ENCODE measurements around the gene OPCML.

The OPCML gene

DNA sequence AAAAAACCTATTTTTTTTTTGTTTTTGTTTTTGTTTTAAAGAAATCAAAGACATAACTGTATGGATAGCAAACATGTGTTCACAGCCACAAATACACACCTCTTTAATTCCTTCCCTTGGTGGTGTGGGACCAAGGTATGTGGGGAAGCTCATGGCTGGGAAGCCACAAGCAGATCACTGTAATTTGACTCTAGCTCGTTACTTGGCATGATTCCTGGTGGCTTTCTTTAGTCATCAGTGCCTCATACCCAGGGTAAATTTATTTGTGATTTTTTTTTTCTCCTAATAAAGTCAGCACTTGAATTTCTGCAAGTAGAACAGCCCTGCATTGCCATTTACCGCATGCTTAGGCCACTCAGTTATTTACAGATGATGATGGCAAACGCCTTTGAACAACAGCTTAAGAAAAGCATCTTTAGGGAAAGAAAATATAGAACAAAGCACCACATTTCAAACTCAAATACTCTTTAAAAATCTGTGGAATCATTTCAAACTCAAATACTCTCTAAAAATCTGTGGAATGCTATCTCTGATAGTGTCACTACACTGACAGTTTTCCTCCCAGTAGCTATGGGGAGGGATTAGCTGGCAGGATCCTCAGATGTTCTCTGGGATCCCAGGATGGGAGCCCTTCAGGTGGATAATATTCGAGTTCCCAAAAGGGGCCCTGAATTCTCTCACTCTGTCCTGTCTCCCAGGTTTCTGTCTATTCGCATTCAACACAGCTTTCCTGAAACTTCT, 687.2 kb downstream of the OPCML start:
- Mint-ChIP-seq H3K4me3 (no peak overlapping the region), H3K9me3 (no peaks in the 10 kb centered on the region), H3K27me3 (ENCODE audit: low read depth) (no peaks in the 10 kb centered on the region), H3K4me1 (ENCODE audit: low read depth) (no peaks in the 10 kb centered on the region), H3K27ac (no peak overlapping the region), H3K36me3 (ENCODE audit: low read depth) (no peaks in the 10 kb centered on the region)
- no peak for DNase-seq (ENCODE audit: low spot score)

DNA sequence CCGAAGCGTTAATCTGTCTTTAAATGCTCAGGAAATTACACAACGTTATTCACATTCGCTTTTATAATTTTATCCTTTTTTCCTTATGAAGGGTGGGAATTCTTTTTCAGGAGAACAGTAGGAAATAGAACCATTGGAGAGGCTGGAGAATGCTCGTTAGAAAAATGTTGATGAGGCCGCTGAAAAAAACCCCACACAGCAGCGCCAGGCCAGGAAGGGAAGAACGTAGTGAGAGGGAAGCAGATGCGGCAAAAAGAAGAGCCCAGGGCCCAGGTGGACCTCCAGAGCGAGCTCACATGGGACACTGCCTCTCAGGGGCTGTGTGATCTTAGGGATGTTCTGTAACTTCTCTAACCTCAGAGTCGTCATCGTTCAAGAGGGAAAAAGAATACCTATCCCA, 691.6 kb downstream of the OPCML start:
- Mint-ChIP-seq H3K27me3 (ENCODE audit: low read depth) (no peaks in the 10 kb centered on the region), H3K9me3 (peaks cover 4% of the 10 kb centered on the region), H3K27ac (no peak overlapping the region), H3K4me1 (ENCODE audit: low read depth) (no peaks in the 10 kb centered on the region), H3K4me3 (no peak overlapping the region), H3K36me3 (ENCODE audit: low read depth) (no peaks in the 10 kb centered on the region)
- DNase-seq (ENCODE audit: low spot score): no peak

DNA sequence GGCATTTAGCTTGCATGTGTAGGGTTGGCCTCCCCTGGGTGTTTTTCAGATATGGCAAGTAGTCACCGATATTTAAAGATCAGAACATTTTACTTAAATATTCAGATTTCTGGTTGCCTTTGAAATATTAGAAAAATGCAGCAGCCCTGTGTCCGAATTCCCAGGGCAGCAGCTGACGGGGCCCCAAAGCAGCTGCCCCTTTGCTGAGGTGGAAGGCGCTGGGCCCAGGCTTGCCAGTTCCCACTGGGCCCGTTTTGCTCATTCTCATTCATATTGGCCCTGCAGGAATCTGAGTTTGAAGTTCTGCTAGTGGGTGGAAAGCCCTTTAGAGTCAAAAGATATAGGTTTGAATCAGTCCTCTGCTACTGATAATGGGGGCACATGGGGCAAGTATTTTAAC, 692.1 kb downstream of the OPCML start:
- no peaks in the 10 kb centered on the region for H3K36me3 Mint-ChIP-seq (ENCODE audit: low read depth)
- no peak for DNase-seq (ENCODE audit: low spot score)
- no peak overlapping the region for H3K4me3 Mint-ChIP-seq
- H3K4me1 Mint-ChIP-seq (ENCODE audit: low read depth): no peaks in the 10 kb centered on the region
- H3K9me3 Mint-ChIP-seq: peaks cover 4% of the 10 kb centered on the region
- no peak overlapping the region for H3K27ac Mint-ChIP-seq
- H3K27me3 Mint-ChIP-seq (ENCODE audit: low read depth): no peaks in the 10 kb centered on the region

DNA sequence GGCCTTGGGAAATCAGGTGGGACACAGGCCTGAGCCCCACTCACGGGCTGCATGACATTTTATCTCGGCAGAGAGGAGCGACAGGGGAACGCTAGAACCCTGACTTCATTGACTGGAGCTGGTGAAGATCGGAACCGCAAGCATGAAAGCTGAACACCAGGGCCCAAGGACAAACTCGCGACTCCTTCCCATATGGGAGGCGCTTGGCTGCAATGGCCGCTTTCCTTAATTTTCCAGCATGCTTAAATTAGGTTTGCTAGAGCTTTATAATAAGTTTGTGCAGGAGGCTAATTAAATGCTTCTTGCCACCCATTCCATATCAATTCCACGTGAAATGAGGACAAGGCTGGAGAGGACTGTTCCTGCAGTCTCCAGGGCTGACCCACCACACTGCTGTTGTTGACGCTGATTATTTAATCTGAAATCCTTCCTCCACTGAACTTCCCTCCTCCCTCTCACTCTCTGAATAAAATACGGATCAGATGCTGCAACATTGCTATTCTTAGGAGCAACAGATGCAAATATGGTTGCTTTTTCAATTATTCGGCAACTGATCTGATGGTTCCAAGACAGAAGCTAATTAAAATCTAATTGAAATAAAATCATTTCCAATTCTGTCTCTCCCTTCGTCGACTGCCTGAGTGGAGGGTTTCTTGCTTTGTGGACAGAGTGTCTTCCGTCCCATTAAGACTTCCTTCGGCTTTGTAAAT, 692.9 kb downstream of the OPCML start:
- H3K4me3 Mint-ChIP-seq: no peak overlapping the region
- H3K27ac Mint-ChIP-seq: no peak overlapping the region
- H3K36me3 Mint-ChIP-seq (ENCODE audit: low read depth): no peaks in the 10 kb centered on the region
- DNase-seq (ENCODE audit: low spot score): no peak
- H3K4me1 Mint-ChIP-seq (ENCODE audit: low read depth): no peaks in the 10 kb centered on the region
- H3K9me3 Mint-ChIP-seq: peaks cover 7% of the 10 kb centered on the region
- H3K27me3 Mint-ChIP-seq (ENCODE audit: low read depth): no peaks in the 10 kb centered on the region

- Mint-ChIP-seq H3K27ac (no peak overlapping the region), H3K4me3 (no peak overlapping the region), H3K36me3 (ENCODE audit: low read depth) (no peaks in the 10 kb centered on the region), H3K4me1 (ENCODE audit: low read depth) (no peaks in the 10 kb centered on the region), H3K27me3 (ENCODE audit: low read depth) (no peaks in the 10 kb centered on the region), H3K9me3 (peaks cover 7% of the 10 kb centered on the region)
- no peak for DNase-seq (ENCODE audit: low spot score)
Measured at GRCh38 chr11:132838627-132839026, 693.7 kb downstream of the OPCML start.

GRCh38 chr11:132831272-132831671, 701.0 kb downstream of the OPCML start:
- H3K27ac Mint-ChIP-seq: no peak overlapping the region
- peaks cover 3% of the 10 kb centered on the region for H3K9me3 Mint-ChIP-seq
- DNase-seq (ENCODE audit: low spot score): no peak
- H3K27me3 Mint-ChIP-seq (ENCODE audit: low read depth): no peaks in the 10 kb centered on the region
- H3K4me3 Mint-ChIP-seq: no peak overlapping the region
- no peaks in the 10 kb centered on the region for H3K36me3 Mint-ChIP-seq (ENCODE audit: low read depth)
- no peaks in the 10 kb centered on the region for H3K4me1 Mint-ChIP-seq (ENCODE audit: low read depth)

DNA sequence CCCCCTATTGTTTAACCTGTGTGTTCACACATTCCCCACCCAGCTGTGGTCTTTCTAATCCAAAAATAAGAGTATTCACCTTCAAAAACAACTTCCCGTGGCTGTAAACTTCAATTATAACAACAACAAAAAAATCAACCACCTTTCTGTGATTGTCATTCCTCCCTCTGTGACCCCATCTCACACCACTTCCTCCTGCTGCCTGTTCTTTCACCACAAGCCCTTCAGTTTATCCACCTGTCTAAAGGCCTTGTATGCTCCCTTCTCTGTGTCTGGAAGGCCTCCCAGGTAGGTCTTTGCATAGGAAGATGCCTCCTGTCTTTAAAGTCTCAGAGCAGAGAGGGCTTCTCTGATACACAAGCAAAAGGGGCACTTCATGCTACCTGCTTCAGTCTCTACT, 707.7 kb downstream of the OPCML start:
- Mint-ChIP-seq H3K27ac (no peak overlapping the region), H3K4me1 (ENCODE audit: low read depth) (no peaks in the 10 kb centered on the region)

GRCh38 chr11:132822276-132822675, 710.0 kb downstream of the OPCML start:
- H3K27me3 Mint-ChIP-seq (ENCODE audit: low read depth): no peaks in the 10 kb centered on the region
- no peaks in the 10 kb centered on the region for H3K36me3 Mint-ChIP-seq (ENCODE audit: low read depth)
- H3K27ac Mint-ChIP-seq: no peak overlapping the region
- H3K9me3 Mint-ChIP-seq: no peaks in the 10 kb centered on the region
- H3K4me3 Mint-ChIP-seq: no peak overlapping the region
- no peaks in the 10 kb centered on the region for H3K4me1 Mint-ChIP-seq (ENCODE audit: low read depth)
- no peak for DNase-seq (ENCODE audit: low spot score)

More for the DNA sequence above, 707.7 kb downstream of the OPCML start:
- Mint-ChIP-seq H3K27me3 (ENCODE audit: low read depth) (no peaks in the 10 kb centered on the region), H3K4me3 (no peak overlapping the region), H3K9me3 (no peaks in the 10 kb centered on the region), H3K36me3 (ENCODE audit: low read depth) (no peaks in the 10 kb centered on the region)
- no peak for DNase-seq (ENCODE audit: low spot score)

GRCh38 chr11:132821499-132821898, 710.8 kb downstream of the OPCML start:
- Mint-ChIP-seq H3K4me1 (ENCODE audit: low read depth) (no peaks in the 10 kb centered on the region), H3K27ac (no peak overlapping the region), H3K36me3 (ENCODE audit: low read depth) (no peaks in the 10 kb centered on the region)

DNA sequence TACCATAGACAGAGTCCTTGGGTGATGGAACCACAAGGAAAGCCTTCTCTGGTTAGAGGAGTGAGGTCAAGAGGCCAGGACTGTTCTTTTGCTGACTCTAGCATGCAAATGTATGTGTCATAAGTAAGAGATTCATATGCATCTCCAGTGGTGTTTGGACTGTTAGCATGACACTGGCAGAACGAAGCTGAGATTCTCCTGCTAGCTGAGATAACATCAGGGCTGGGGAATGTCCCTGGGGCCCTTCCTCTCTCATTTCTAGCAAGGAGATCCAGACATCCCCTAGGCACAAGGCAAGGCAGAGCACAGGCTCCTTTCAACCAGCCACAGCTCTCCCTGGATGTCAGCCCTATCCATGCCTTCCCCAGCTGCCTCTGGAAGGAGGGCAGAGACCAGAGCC, 711.3 kb downstream of the OPCML start:
- H3K36me3 Mint-ChIP-seq (ENCODE audit: low read depth): no peaks in the 10 kb centered on the region
- H3K27ac Mint-ChIP-seq: no peak overlapping the region
- no peak overlapping the region for H3K4me3 Mint-ChIP-seq
- no peaks in the 10 kb centered on the region for H3K9me3 Mint-ChIP-seq
- no peaks in the 10 kb centered on the region for H3K27me3 Mint-ChIP-seq (ENCODE audit: low read depth)
- no peak for DNase-seq (ENCODE audit: low spot score)
- no peaks in the 10 kb centered on the region for H3K4me1 Mint-ChIP-seq (ENCODE audit: low read depth)

More at GRCh38 chr11:132821499-132821898, 710.8 kb downstream of the OPCML start:
- no peak overlapping the region for H3K4me3 Mint-ChIP-seq
- no peaks in the 10 kb centered on the region for H3K9me3 Mint-ChIP-seq
- H3K27me3 Mint-ChIP-seq (ENCODE audit: low read depth): no peaks in the 10 kb centered on the region
- no peak for DNase-seq (ENCODE audit: low spot score)

DNA sequence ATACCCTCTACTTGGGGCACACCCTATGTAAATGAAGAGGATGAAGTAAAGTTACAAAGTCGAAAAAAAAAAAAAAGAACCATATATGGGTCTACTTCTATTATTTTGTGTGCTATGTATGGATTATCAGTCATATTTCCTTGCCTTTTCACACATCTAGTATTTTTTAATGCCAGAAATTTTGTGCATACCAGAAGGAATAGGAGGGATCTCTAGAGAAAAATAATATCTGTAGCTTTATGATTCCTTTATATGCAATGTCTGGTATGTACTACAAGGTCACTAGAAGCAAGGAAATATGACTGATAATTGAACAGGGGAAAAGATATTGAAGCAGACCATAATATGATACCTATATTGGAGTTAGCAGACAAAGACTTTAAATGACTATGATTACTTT, 713.4 kb downstream of the OPCML start:
- no peak overlapping the region for H3K27ac Mint-ChIP-seq
- no peaks in the 10 kb centered on the region for H3K36me3 Mint-ChIP-seq (ENCODE audit: low read depth)
- H3K9me3 Mint-ChIP-seq: no peaks in the 10 kb centered on the region
- H3K27me3 Mint-ChIP-seq (ENCODE audit: low read depth): no peaks in the 10 kb centered on the region
- H3K4me3 Mint-ChIP-seq: no peak overlapping the region
- no peak for DNase-seq (ENCODE audit: low spot score)
- no peaks in the 10 kb centered on the region for H3K4me1 Mint-ChIP-seq (ENCODE audit: low read depth)

DNA sequence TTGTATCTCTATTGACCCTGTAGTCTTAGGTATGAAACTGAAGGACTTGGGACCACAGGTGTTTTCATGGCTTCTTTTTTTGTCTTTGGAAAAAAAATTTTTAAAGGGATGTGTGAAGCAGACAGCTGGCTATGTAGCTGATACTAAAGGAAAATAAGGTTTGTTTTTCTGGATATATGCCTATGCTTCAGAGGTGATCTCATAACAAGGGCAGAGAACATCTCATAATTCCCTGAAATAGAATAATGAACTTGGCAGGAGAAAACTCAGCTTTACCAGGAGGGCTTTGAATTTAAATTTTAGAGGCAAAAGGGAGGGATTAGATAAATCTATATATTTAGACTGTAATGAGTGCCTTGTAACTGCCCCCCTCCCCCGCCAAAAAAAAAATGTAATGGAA, 714.9 kb downstream of the OPCML start:
- H3K4me3 Mint-ChIP-seq: no peak overlapping the region
- no peak overlapping the region for H3K27ac Mint-ChIP-seq
- no peaks in the 10 kb centered on the region for H3K36me3 Mint-ChIP-seq (ENCODE audit: low read depth)

GRCh38 chr11:132814410-132814809, 717.9 kb downstream of the OPCML start:
- DNase-seq (ENCODE audit: low spot score): no peak
- Mint-ChIP-seq H3K4me3 (no peak overlapping the region), H3K36me3 (ENCODE audit: low read depth) (no peaks in the 10 kb centered on the region), H3K27ac (no peak overlapping the region), H3K4me1 (ENCODE audit: low read depth) (no peaks in the 10 kb centered on the region), H3K9me3 (peaks cover 3% of the 10 kb centered on the region), H3K27me3 (ENCODE audit: low read depth) (no peaks in the 10 kb centered on the region)

More for the DNA sequence above, 714.9 kb downstream of the OPCML start:
- no peak for DNase-seq (ENCODE audit: low spot score)
- no peaks in the 10 kb centered on the region for H3K4me1 Mint-ChIP-seq (ENCODE audit: low read depth)
- no peaks in the 10 kb centered on the region for H3K27me3 Mint-ChIP-seq (ENCODE audit: low read depth)
- no peaks in the 10 kb centered on the region for H3K9me3 Mint-ChIP-seq

GRCh38 chr11:132811649-132812048, 720.7 kb downstream of the OPCML start:
- H3K9me3 Mint-ChIP-seq: peaks cover 3% of the 10 kb centered on the region
- no peaks in the 10 kb centered on the region for H3K4me1 Mint-ChIP-seq (ENCODE audit: low read depth)
- H3K27ac Mint-ChIP-seq: no peak overlapping the region
- DNase-seq (ENCODE audit: low spot score): no peak
- H3K27me3 Mint-ChIP-seq (ENCODE audit: low read depth): no peaks in the 10 kb centered on the region
- no peak overlapping the region for H3K4me3 Mint-ChIP-seq
- H3K36me3 Mint-ChIP-seq (ENCODE audit: low read depth): no peaks in the 10 kb centered on the region
